ENCODE measurements around the gene RAF1. TPM values are rescaled to one million over a fixed set of nuclear protein-coding genes. Genes with fewer than 3 reads are reported as not detected.
A peak's percentile ranks its signal among the peaks of the same experiment; 100 is the strongest.

The RAF1 gene
- total and polyA plus RNA-seq, 9 of the 15 experiments (the other 6 are each of a cell fraction or from before 2014, with no cell fraction given), result 28.0 to 183 (median 85.6) TPM

DNA sequence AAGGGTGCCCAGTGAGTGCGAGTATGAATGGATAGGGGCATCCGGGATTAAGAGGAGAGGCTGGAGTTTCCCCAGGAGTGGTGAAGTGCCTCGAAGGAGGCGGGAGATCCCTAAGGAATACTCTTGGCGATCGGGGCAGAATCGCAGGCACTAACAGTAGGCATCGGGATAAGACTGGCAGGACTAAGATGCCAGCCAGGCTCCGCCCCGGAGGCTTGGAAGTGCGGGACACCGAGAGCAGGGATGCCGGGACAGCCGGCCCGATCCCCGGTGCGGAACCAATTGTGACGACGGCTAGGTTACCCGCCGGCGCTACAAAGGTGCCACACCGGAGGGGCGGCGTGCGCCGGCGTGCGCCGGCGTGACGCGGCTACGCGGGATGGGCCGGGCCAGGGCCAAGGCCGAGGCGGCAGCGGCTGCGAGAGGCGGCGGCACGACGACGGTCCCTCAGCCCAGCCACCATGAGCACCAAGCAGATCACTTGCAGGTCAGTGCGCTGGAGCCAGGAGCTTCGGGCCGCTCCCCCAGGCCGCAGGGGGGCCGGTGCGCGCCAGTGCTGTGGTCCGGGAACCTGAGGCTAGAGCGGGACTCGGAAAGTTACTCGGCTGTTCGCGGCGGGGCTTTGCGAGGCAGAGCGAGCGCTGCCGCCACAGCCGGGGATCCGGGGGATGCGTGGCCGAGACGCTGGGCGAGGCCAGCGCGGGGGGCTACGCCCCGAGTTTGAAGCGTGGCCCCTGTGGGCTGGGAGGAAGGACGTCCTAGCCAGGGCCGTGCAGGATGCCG lies 107.0 kb downstream of the RAF1 start, which contains the start of gene MKRN2:
MKRN2 (plus strand) TSS at position 398 of the 783 bp plus-strand sequence; CDS start at position 462, 64 bp downstream.
- H3K36me3 ChIP-seq (ENCODE audit: control insufficient read depth, insufficient read depth, low read length), result no peaks in the 10 kb centered on the region
- peaks cover 41% of the 10 kb centered on the region for H4K20me1 ChIP-seq (replicated peaks; ENCODE audit: control insufficient read depth, insufficient read depth, low read length)
- peak within 1 kb of the TSS; percentile 94 for H3K4me2 ChIP-seq (ENCODE audit: insufficient read depth, low read length)
- WGBS (ENCODE audit: insufficient coverage, low coverage, missing lambda C conversion rate), result under 1% methylated on average over 74 of the region's 77 CpGs
- DNase-seq (ENCODE audit: extremely low read depth in 1 of 4, low spot score in 3 of 4) (peak; percentile 92 to 94 (median 92)), ATAC-seq (peak; percentile 93), FAIRE-seq (no peak)
- H3K27me3 ChIP-seq (ENCODE audit: control insufficient read depth in 2 of 2, insufficient read depth in 2 of 2, low read length in 2 of 2), result no peaks in the 10 kb centered on the region
- intact Hi-C loops (cut with micrococcal nuclease), result loop anchor here (5.0 kb wide), 2 partner anchors 105 to 285 kb away; partner anchors contain the start of genes RAF1 and RPL32
- in situ Hi-C loops (cut with MboI), result no loop called here
- POLR2A ChIA-PET, result interaction anchor here (0.5 to 5.5 kb wide), 8 partner anchors 11 to 128 kb away, joined by 3 to 25 read pairs (median 4); partner anchors contain the start of genes MKRN2OS and RAF1
- H3K9me1 ChIP-seq (ENCODE audit: control insufficient read depth, insufficient read depth, low read length), result peaks cover 7% of the 10 kb centered on the region
- CTCF ChIA-PET (ENCODE audit: low intra/inter-chr PET ratio), result no interaction called here
- peaks cover 17 to 22% of the 10 kb centered on the region in 2 experiments for H3K4me1 ChIP-seq (replicated peaks in 1 of 2; ENCODE audit: control insufficient read depth in 2 of 2, insufficient read depth in 2 of 2, low read length in 2 of 2)
- BruUV-seq (replicated peaks), result no TSS peak
- H3K4me3 ChIP-seq, result peak within 1 kb of the TSS; percentile 82
- peak within 1 kb of the TSS; percentile 82 to 99 for H3K9ac ChIP-seq (ENCODE audit: insufficient read depth in 1 of 2, low read depth in 2 of 2, low read length in 2 of 2)
- H2AFZ ChIP-seq (ENCODE audit: low read depth, low read length), result peak within 1 kb of the TSS; percentile 94
- H3K9me3 ChIP-seq (replicated peaks; ENCODE audit: control insufficient read depth, insufficient read depth, low read depth, low read length), result no peaks in the 10 kb centered on the region
- peak within 1 kb of the TSS; percentile 91 for H3K27ac ChIP-seq (ENCODE audit: extremely low read depth, low read depth, low read length)
- H3K79me2 ChIP-seq (ENCODE audit: control insufficient read depth, insufficient read depth, low read length), result peaks cover 50% of the 10 kb centered on the region
- TF ChIP-seq FOS (IDR thresholded peaks at IDR 0.05; ENCODE audit: extremely low read depth, insufficient read length) (no peak), RFX1 (IDR thresholded peaks at IDR 0.05) (no peak), HSF4 (CRISPR knock-in tag; IDR thresholded peaks at IDR 0.05; ENCODE audit: borderline replicate concordance) (no peak), ATF1 (CRISPR knock-in tag; IDR thresholded peaks at IDR 0.05) (no peak), ATF1 (tag; IDR thresholded peaks at IDR 0.05) (peak; percentile 97), HNRNPK (IDR thresholded peaks at IDR 0.05; ENCODE audit: low read depth, low read length, poor library complexity, severe bottlenecking) (peak; percentile 58), EP400 (IDR thresholded peaks at IDR 0.05) (peak; percentile 95), U2AF1 (optimal IDR thresholded peaks at IDR 0.05; ENCODE audit: low read depth, low read length) (peak; percentile 90), ZNF408 (CRISPR knock-in tag; IDR thresholded peaks at IDR 0.05; ENCODE audit: low read depth) (no peak), ZNF12 (CRISPR knock-in tag; IDR thresholded peaks at IDR 0.05) (peak; percentile 73; the same call in 1 of the 2 replicates), MYC (IDR thresholded peaks at IDR 0.05; ENCODE audit: low read depth, low read length) (peak; percentile 92), MYC (CRISPR knock-in tag; IDR thresholded peaks at IDR 0.05; ENCODE audit: borderline replicate concordance, low read depth) (peak; percentile 38; the same call in 1 of the 2 replicates), POLR3A (IDR thresholded peaks at IDR 0.05; ENCODE audit: borderline replicate concordance, extremely low read depth, insufficient read depth, insufficient read length) (no peak), HDGF (IDR thresholded peaks at IDR 0.05) (no peak)
- TF ChIP-seq, protein P1, sequence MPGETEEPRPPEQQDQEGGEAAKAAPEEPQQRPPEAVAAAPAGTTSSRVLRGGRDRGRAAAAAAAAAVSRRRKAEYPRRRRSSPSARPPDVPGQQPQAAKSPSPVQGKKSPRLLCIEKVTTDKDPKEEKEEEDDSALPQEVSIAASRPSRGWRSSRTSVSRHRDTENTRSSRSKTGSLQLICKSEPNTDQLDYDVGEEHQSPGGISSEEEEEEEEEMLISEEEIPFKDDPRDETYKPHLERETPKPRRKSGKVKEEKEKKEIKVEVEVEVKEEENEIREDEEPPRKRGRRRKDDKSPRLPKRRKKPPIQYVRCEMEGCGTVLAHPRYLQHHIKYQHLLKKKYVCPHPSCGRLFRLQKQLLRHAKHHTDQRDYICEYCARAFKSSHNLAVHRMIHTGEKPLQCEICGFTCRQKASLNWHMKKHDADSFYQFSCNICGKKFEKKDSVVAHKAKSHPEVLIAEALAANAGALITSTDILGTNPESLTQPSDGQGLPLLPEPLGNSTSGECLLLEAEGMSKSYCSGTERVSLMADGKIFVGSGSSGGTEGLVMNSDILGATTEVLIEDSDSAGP (CRISPR knock-in tag; IDR thresholded peaks at IDR 0.05), result 0 out of 2 replicates have a peak, but pooled peaks have one; percentile 27
- TF ChIP-seq, protein P2, sequence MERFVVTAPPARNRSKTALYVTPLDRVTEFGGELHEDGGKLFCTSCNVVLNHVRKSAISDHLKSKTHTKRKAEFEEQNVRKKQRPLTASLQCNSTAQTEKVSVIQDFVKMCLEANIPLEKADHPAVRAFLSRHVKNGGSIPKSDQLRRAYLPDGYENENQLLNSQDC (CRISPR knock-in tag; IDR thresholded peaks at IDR 0.05), result peak; percentile 11; the same call in 1 of the 2 replicates
- TF ChIP-seq, protein P3, sequence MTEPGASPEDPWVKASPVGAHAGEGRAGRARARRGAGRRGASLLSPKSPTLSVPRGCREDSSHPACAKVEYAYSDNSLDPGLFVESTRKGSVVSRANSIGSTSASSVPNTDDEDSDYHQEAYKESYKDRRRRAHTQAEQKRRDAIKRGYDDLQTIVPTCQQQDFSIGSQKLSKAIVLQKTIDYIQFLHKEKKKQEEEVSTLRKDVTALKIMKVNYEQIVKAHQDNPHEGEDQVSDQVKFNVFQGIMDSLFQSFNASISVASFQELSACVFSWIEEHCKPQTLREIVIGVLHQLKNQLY (CRISPR knock-in tag; conservative IDR thresholded peaks at IDR 0.05), result 0 out of 4 replicates have a peak, but pooled peaks of 1 of the 2 experiments have one; percentile 27
- TF ChIP-seq, protein P4, sequence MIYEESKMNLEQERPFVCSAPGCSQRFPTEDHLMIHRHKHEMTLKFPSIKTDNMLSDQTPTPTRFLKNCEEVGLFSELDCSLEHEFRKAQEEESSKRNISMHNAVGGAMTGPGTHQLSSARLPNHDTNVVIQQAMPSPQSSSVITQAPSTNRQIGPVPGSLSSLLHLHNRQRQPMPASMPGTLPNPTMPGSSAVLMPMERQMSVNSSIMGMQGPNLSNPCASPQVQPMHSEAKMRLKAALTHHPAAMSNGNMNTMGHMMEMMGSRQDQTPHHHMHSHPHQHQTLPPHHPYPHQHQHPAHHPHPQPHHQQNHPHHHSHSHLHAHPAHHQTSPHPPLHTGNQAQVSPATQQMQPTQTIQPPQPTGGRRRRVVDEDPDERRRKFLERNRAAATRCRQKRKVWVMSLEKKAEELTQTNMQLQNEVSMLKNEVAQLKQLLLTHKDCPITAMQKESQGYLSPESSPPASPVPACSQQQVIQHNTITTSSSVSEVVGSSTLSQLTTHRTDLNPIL (CRISPR knock-in tag; IDR thresholded peaks at IDR 0.05), result no peak

All from K562 (cell line).